ENCODE results near the gene ASB2.

ASB2 gene

DNA sequence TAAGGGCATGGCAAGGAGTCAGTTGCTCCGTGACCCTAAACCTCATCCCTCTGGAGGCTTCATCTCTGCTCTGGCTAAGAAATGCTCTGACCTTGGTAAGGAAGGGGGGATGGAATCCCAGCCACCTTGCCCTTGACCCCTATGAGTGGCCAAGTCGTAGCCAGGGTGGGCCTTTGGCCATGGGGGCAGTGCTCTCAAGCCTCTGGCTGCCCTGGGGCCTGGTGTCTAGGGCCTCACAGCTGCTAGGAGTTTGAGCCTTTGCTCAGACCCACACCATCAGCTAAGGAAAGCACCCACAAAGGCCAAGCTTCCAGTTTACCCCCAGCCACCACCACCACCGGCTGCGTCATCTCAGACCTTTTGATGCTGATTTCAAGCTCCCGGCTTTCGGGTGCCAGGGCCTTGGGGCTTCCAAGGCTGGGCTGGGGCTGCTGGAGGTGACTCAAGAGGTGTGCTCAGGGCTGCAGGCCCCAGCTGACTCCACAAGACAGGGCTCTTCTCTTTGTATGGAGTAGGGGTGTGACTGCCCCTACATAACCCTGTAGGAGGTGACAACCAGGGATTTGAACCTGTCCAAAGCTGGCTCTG is 3.7 kb downstream of the ASB2 start:
- TF ChIP-seq ZFX (IDR thresholded peaks at IDR 0.05) (no peak), CTCF (conservative IDR thresholded peaks at IDR 0.05) (no peak)
- H3K27ac ChIP-seq, result no peak overlapping the region

GRCh38 chr14:93971635-93972027 is 4.7 kb downstream of the ASB2 start:
- TF ChIP-seq CTCF (conservative IDR thresholded peaks at IDR 0.05), result no peak
- TF ChIP-seq ZFX (IDR thresholded peaks at IDR 0.05), result no peak
- H3K27ac ChIP-seq, result no peak overlapping the region

DNA sequence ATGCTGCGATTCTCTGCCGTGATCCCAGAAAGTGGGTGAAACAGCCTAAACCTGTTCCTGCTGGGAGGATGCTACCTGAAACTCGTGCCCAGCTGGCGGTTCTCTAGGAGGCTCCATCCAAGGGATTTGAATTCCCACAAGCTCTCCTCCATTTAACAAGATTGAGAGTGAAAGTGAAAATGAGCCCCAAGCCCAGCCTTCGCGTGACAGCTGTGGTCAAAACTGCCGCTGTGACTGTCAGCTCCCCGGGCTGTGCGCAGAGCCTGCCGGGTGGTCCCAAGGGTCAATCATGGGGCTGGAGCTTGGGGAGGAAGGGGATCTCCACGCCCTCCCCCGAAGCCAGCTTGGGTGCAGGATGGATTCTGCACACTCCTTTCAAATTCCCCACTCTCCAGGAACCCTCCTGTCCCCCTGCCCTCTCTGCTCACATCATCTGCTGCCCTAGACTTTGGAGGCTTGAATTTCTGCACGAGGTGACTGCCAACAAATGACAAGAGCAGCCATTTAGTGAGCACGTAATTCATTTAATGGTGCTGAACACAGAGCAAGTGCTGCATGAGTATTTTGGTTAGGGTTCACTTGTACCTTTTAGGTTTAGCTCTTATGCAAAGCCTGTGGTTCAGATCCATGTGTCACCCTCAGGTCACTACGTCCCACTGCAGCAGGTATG is 5.3 kb downstream of the ASB2 start:
- H3K27ac ChIP-seq, result no peak overlapping the region
- TF ChIP-seq ZFX (IDR thresholded peaks at IDR 0.05) (no peak), CTCF (conservative IDR thresholded peaks at IDR 0.05) (no peak; the same call in 1 of the 2 replicates)

DNA sequence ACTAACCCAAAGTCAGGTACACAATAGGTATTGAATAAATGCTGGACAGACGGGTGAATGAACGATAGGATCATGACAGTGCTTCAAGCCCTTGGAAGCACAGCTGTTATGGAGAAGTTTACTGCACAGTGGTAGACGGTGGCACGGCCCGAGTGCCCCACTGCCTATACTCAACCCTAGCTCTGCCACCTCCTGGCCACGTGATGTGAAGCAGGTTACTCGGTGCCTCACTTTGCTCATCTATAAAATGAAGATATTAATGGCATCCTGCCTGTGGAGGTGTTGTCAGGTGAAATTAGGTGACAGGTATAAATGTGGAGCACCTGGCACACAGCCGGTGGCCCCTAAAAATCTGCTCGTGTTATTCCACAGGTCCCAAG is 5.8 kb downstream of the ASB2 start:
- no peak overlapping the region for H3K27ac ChIP-seq
- TF ChIP-seq ZFX (IDR thresholded peaks at IDR 0.05), result no peak
- no peak; the same call in 1 of the 2 replicates for TF ChIP-seq CTCF (conservative IDR thresholded peaks at IDR 0.05)

- no peak overlapping the region for H3K27ac ChIP-seq
- no peak for TF ChIP-seq ZFX (IDR thresholded peaks at IDR 0.05)
- no peak for TF ChIP-seq CTCF (conservative IDR thresholded peaks at IDR 0.05)
Observed at GRCh38 chr14:93969082-93969828, 7.1 kb downstream of the ASB2 start.

DNA sequence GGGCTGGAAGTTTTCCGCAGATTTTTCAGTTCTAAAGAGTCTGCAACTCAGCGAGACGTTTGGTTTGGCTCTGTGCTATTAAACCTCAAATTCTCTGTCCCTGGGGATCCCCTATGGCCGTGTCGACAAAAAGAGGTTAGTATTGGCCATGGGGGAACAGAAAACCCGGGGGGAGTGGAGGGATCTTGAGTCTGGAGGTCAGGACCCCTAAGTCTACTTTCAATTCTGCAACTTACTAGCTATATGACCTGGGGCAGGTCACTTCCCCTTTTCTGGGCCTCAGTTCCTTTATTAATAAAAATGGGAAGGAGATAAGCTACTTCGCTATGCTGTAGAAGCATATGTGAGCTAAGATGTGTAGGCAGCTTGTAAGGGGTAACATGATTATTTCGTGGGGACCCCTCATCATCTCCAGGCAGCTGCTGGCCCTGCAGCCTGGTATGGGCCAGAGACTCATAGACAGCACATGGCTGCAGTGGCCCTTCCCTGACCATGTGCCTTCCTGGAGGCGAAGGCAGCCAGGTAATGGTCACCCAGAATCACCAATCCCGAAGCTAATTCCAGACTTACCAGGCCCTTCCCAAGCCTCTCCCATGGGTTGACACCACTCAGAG is 8.6 kb downstream of the ASB2 start:
- no peak for TF ChIP-seq ZFX (IDR thresholded peaks at IDR 0.05)
- no peak overlapping the region for H3K27ac ChIP-seq

- no peak overlapping the region for H3K27ac ChIP-seq
- no peak for TF ChIP-seq CTCF (conservative IDR thresholded peaks at IDR 0.05)
Observed at GRCh38 chr14:93965946-93966474, 10.4 kb downstream of the ASB2 start.
